Trophoblast cell (in vitro differentiated cells and primary cell): Measurements from ENCODE around the gene DCAF12L1. TPM values are rescaled to one million over a fixed set of nuclear protein-coding genes. Genes with fewer than 3 reads are reported as not detected.

Source experiments
- DNase-seq, 2 donors: peaks; one replicate each; pipeline ENCODE4 v3.0.0-alpha.2; 2016
- H2AFZ ChIP-seq: 2 replicates; pipeline ENCODE4 v1.6.1; 2013; ENCODE audit warnings: low read length, moderate library complexity, mild to moderate bottlenecking; ENCODE audit not compliant: insufficient read depth, poor library complexity
- H2AK5ac ChIP-seq: 2 replicates; pipeline ENCODE4 v1.6.1; 2013; ENCODE audit warnings: mild to moderate bottlenecking, low read length
- H2BK120ac ChIP-seq: 2 replicates; pipeline ENCODE4 v1.6.1; 2013; ENCODE audit warnings: low read length, mild to moderate bottlenecking, moderate library complexity; ENCODE audit not compliant: insufficient read depth, poor library complexity
- H2BK12ac ChIP-seq: 2 replicates; pipeline ENCODE4 v1.6.1; 2013; ENCODE audit warnings: mild to moderate bottlenecking, low read length, moderate library complexity
- H2BK5ac ChIP-seq: 2 replicates; pipeline ENCODE4 v1.6.1; 2013; ENCODE audit warnings: low read length, low read depth, moderate library complexity, mild to moderate bottlenecking; ENCODE audit not compliant: poor library complexity
- H3K14ac ChIP-seq: 2 replicates; pipeline ENCODE4 v1.6.1; 2013; ENCODE audit warnings: mild to moderate bottlenecking, low read length
- H3K18ac ChIP-seq: 2 replicates; pipeline ENCODE4 v1.6.1; 2013; ENCODE audit warnings: mild to moderate bottlenecking, low read length
- H3K23ac ChIP-seq: 2 replicates; pipeline ENCODE4 v1.6.1; 2013; ENCODE audit warnings: low read length
- H3K27ac ChIP-seq: 2 replicates; pipeline ENCODE4 v1.5.1; 2013; ENCODE audit warnings: low read depth, mild to moderate bottlenecking, inconsistent platforms, low read length, moderate library complexity
- H3K27me3 ChIP-seq: 2 replicates; pipeline ENCODE4 v1.6.1; 2013; ENCODE audit warnings: inconsistent platforms, mild to moderate bottlenecking, low read length, moderate library complexity; ENCODE audit not compliant: insufficient read depth
- H3K36me3 ChIP-seq, 2 experiments: 1 replicate in 1 of 2; 2 replicates in 1 of 2; pipeline ENCODE4 v1.6.1; 2013; ENCODE audit warnings: low read length in 2 of 2, mild to moderate bottlenecking in 2 of 2, moderate library complexity in 1 of 2; ENCODE audit not compliant: insufficient read depth in 2 of 2, control insufficient read depth in 1 of 2
- H3K4ac ChIP-seq: 2 replicates; pipeline ENCODE4 v1.6.1; 2013; ENCODE audit warnings: low read depth, mild to moderate bottlenecking, low read length, moderate library complexity
- H3K4me1 ChIP-seq, 2 experiments: 1 replicate in 1 of 2; 2 replicates in 1 of 2; pipeline ENCODE4 v1.6.1; 2013; ENCODE audit warnings: low read length in 2 of 2, mild to moderate bottlenecking in 2 of 2, moderate library complexity in 1 of 2; ENCODE audit not compliant: insufficient read depth in 2 of 2, control insufficient read depth in 1 of 2
- H3K4me2 ChIP-seq: 2 replicates; pipeline ENCODE4 v1.6.1; 2013; ENCODE audit warnings: inconsistent platforms, mild to moderate bottlenecking, low read length, moderate library complexity
- H3K4me3 ChIP-seq: 2 replicates; pipeline ENCODE4 v1.5.1; 2013; ENCODE audit warnings: mild to moderate bottlenecking, low read depth, low read length, inconsistent platforms
- H3K79me1 ChIP-seq: one replicate; pipeline ENCODE4 v1.6.1; 2013; ENCODE audit warnings: low read length
- H3K79me2 ChIP-seq: 2 replicates; pipeline ENCODE4 v1.6.1; 2013; ENCODE audit warnings: low read length, mild to moderate bottlenecking; ENCODE audit not compliant: control insufficient read depth, insufficient read depth, poor library complexity
- H3K9ac ChIP-seq: 2 replicates; pipeline ENCODE4 v1.6.1; 2013; ENCODE audit warnings: mild to moderate bottlenecking, low read length
- H3K9me3 ChIP-seq: 2 replicates; pipeline ENCODE4 v1.6.1; 2013; ENCODE audit warnings: low read depth, mild to moderate bottlenecking, control low read depth, inconsistent platforms, low read length; ENCODE audit not compliant: insufficient read depth
- H4K12ac ChIP-seq: 2 replicates; pipeline ENCODE4 v1.6.1; 2013; ENCODE audit warnings: low read depth, mild to moderate bottlenecking, low read length, moderate library complexity
- H4K8ac ChIP-seq: 2 replicates; pipeline ENCODE4 v1.6.1; 2013; ENCODE audit warnings: low read depth, mild to moderate bottlenecking, low read length, moderate library complexity
- H4K91ac ChIP-seq: one replicate; pipeline ENCODE4 v1.6.1; 2013; ENCODE audit warnings: low read depth, mild to moderate bottlenecking, low read length, moderate library complexity
- WGBS: extraction: QIAGEN DNeasy Blood & Tissue Kit; methylation state at CpG from one replicate; pipeline ENCODE4 v1.1.7; 2013; ENCODE audit warnings: missing lambda C conversion rate; ENCODE audit not compliant: insufficient read length, insufficient coverage; ENCODE audit errors: extremely low coverage; 5-methylcytosine and 5-hydroxymethylcytosine counted together
- polyA plus RNA-seq: library from polyadenylated mRNA; stranded (reverse); fragments of 200-250 nt; gene quantifications from 2 replicates; pipeline ENCODE4 v1.2.3, GENCODE V29; 2013

DCAF12L1 gene
- polyA plus RNA-seq: 0.03 TPM in 2 replicates

DNA sequence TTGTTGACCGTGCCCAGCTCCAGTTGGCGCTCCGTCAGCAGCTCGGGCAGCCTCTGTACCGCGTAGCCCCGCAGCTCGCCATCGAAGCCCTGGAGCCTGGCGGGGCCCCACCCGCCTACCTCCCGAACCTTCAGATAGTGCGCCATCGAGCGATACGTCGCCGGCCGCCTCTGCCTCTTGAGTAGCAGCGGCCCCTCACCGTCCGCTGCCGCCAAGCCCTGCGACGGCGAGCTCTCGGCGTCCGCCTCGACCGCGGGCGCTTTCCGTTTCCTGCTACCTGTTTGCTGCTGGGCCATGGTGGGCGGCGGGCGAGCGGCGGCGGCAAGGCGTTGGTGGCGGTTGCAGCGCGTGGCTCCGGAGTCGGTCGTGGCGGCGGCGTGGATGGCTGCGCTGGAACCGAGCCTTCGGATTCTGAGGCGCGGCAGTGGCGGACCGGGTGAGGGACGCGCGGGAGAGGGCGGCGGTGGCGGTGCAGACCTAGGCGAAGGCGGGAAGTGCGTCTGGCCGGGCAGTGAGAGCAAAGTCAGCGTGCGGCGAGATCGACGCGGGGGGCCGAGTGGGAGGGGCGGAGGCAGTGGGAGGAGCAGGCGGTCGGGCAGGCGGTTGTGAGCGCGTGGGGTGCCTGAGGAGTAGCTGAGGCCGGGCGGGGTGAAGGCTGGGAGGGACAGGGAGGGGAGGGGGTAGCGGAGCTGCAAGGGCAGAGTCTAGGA, at the start of gene DCAF12L1:
DCAF12L1 (minus strand) TSS at position 502 of the 710 bp plus-strand sequence; CDS start at position 296, 206 bp downstream.
- Histone ChIP-seq H3K18ac (no peak within 1 kb of the TSS), H2BK12ac (no peak within 1 kb of the TSS), H3K79me1 (no peaks in the 10 kb centered on the region), H4K91ac (no peak within 1 kb of the TSS), H2AFZ (peak within 1 kb of the TSS; percentile 23), H3K4me2 (peak within 1 kb of the TSS; percentile 68), H3K9ac (no peak within 1 kb of the TSS), H3K9me3 (peaks cover 3% of the 10 kb centered on the region), H4K12ac (no peak within 1 kb of the TSS), H3K23ac (no peak within 1 kb of the TSS), H3K36me3 (no peaks in the 10 kb centered on the region), H2BK5ac (no peak within 1 kb of the TSS), H2AK5ac (no peak within 1 kb of the TSS), H3K27ac (no peak within 1 kb of the TSS), H3K14ac (no peak within 1 kb of the TSS), H3K27me3 (peaks cover 6% of the 10 kb centered on the region), H3K4ac (no peak within 1 kb of the TSS), H3K4me1 (peaks cover 0 to 3% of the 10 kb centered on the region in 2 experiments), H2BK120ac (no peak within 1 kb of the TSS), H3K4me3 (peak within 1 kb of the TSS; percentile 69), H3K79me2 (no peaks in the 10 kb centered on the region), H4K8ac (no peak within 1 kb of the TSS)
- DNase-seq: no peak
- WGBS: no CpG with 5 or more reads among the region's 83 CpGs

DNA sequence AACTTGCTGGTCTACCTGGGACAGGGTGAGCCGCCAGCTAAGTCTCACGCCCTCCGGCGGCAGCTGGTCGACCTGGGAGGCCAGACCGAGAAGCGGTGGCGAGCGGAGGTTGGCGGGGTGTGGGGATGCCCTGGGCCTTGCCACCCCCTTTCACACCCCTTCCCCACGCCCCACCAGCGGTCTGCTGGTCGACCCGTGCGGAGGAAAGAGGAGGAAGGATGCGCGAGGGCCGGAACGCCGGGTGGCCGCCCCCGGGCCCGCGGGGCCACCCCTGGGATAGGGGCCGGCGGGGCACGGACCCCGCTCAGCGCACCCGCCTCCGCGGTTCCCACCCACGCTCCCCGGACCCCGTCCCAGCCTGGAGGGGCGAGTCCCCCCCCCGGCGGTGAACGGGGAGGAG, 28.3 kb upstream of the DCAF12L1 start:
- H3K4me2 ChIP-seq: no peak overlapping the region
- no peak overlapping the region for H2BK120ac ChIP-seq
- no peak overlapping the region for H2BK5ac ChIP-seq
- no peaks in the 10 kb centered on the region for H3K79me2 ChIP-seq
- no peak overlapping the region for H3K4me3 ChIP-seq
- DNase-seq: no peak
- H3K23ac ChIP-seq: no peak overlapping the region
- H4K8ac ChIP-seq: no peak overlapping the region
- H3K79me1 ChIP-seq: no peaks in the 10 kb centered on the region
- H2AK5ac ChIP-seq: no peak overlapping the region
- H3K36me3 ChIP-seq: no peaks in the 10 kb centered on the region
- whole genome bisulfite sequencing: no CpG with 5 or more reads among the region's 39 CpGs
- H3K4ac ChIP-seq: no peak overlapping the region
- H3K9me3 ChIP-seq: no peaks in the 10 kb centered on the region
- no peak overlapping the region for H4K91ac ChIP-seq
- H3K27ac ChIP-seq: no peak overlapping the region
- no peaks in the 10 kb centered on the region for H3K27me3 ChIP-seq
- no peak overlapping the region for H2BK12ac ChIP-seq
- no peak overlapping the region for H2AFZ ChIP-seq
- H3K14ac ChIP-seq: no peak overlapping the region
- H4K12ac ChIP-seq: no peak overlapping the region
- H3K4me1 ChIP-seq: no peaks in the 10 kb centered on the region
- H3K9ac ChIP-seq: no peak overlapping the region
- no peak overlapping the region for H3K18ac ChIP-seq

DNA sequence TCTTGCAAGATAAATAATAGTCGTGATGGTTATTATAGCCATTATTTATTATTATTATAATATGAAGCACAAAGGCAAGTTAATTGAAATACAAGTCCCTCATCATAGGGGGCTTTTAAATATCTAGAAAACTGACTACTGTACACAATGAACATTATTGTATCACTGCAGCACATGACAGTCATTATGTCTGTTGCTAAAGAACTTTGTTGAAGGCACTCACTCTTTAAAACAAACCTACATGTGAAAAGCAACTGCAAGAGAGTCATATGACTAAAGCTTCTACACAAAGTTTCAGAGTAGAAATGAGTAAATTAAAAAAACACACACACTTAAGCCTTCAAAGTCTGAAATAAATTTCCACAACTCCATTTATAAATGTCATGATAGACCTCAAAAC, 23.3 kb upstream of the DCAF12L1 start:
- WGBS: no CpG with 5 or more reads among the region's 1 CpG
- Histone ChIP-seq H3K14ac (no peak overlapping the region), H3K4me3 (no peak overlapping the region)

DNA sequence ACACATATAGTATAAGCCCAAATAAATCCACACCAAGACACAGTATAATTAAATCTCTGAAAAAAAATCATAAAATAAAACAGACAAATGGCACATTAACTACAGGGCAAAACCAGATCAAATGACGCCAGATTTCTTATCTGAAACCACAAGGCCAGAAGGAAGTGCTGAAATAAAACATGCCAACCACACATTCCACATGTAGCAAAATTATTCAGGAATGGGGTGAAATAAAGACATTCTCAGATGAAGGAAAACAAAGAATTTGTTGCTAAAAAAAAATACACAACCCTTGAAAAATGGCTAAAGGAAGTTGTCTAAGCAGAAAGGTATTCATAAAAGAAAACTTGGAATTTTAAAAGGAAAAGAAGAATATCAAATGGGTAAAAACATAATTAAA, 4.5 kb upstream of the DCAF12L1 start:
- no peak overlapping the region for H3K4me2 ChIP-seq
- no peak for DNase-seq
- peaks cover under 1% of the 10 kb centered on the region for H3K9me3 ChIP-seq
- H4K12ac ChIP-seq: no peak overlapping the region
- H2AFZ ChIP-seq: no peak overlapping the region
- H3K4me1 ChIP-seq: peaks cover 0 to 2% of the 10 kb centered on the region in 2 experiments
- no peak overlapping the region for H3K14ac ChIP-seq
- no peak overlapping the region for H2BK120ac ChIP-seq
- no peaks in the 10 kb centered on the region for H3K36me3 ChIP-seq
- H3K27me3 ChIP-seq: peaks cover 6% of the 10 kb centered on the region
- H2AK5ac ChIP-seq: no peak overlapping the region
- H3K4ac ChIP-seq: no peak overlapping the region
- H4K8ac ChIP-seq: no peak overlapping the region
- no peak overlapping the region for H4K91ac ChIP-seq
- no peak overlapping the region for H3K4me3 ChIP-seq
- H2BK5ac ChIP-seq: no peak overlapping the region
- H3K18ac ChIP-seq: no peak overlapping the region
- H3K23ac ChIP-seq: no peak overlapping the region
- no CpG with 5 or more reads among the region's 1 CpG for WGBS
- no peaks in the 10 kb centered on the region for H3K79me2 ChIP-seq
- H3K79me1 ChIP-seq: no peaks in the 10 kb centered on the region
- H2BK12ac ChIP-seq: no peak overlapping the region
- H3K9ac ChIP-seq: no peak overlapping the region
- H3K27ac ChIP-seq: no peak overlapping the region

More for the DNA sequence above, 23.3 kb upstream of the DCAF12L1 start:
- Histone ChIP-seq H4K91ac (no peak overlapping the region), H3K4me1 (no peaks in the 10 kb centered on the region), H3K79me1 (no peaks in the 10 kb centered on the region), H3K23ac (no peak overlapping the region), H3K9ac (no peak overlapping the region), H2BK12ac (no peak overlapping the region), H3K18ac (no peak overlapping the region), H3K9me3 (no peaks in the 10 kb centered on the region), H2BK120ac (no peak overlapping the region), H4K8ac (no peak overlapping the region), H2AK5ac (no peak overlapping the region), H3K79me2 (no peaks in the 10 kb centered on the region), H2BK5ac (no peak overlapping the region), H3K27ac (no peak overlapping the region), H4K12ac (no peak overlapping the region), H3K36me3 (no peaks in the 10 kb centered on the region), H3K4ac (no peak overlapping the region), H2AFZ (no peak overlapping the region), H3K4me2 (no peak overlapping the region), H3K27me3 (no peaks in the 10 kb centered on the region)
- no peak for DNase-seq
